ES-I3 (cell line): ENCODE results near the gene CRACR2B.

Experiments
- H3K36me3 ChIP-seq: 2 replicates; pipeline ENCODE4 v1.6.1; 2013; ENCODE audit warnings: mild to moderate bottlenecking, low read length, control low read depth, moderate library complexity; ENCODE audit not compliant: insufficient read depth
- H3K4me1 ChIP-seq: 2 replicates; pipeline ENCODE4 v1.6.1; 2013; ENCODE audit warnings: mild to moderate bottlenecking, control low read depth, low read length; ENCODE audit not compliant: insufficient read depth
- H3K9ac ChIP-seq: 2 replicates; pipeline ENCODE4 v1.6.1; 2013; ENCODE audit warnings: low read depth, mild to moderate bottlenecking, low read length, moderate library complexity
- H3K9me3 ChIP-seq: 2 replicates; pipeline ENCODE4 v1.6.1; 2013; ENCODE audit warnings: mild to moderate bottlenecking, low read length, moderate library complexity; ENCODE audit not compliant: control insufficient read depth, insufficient read depth

CRACR2B gene

DNA sequence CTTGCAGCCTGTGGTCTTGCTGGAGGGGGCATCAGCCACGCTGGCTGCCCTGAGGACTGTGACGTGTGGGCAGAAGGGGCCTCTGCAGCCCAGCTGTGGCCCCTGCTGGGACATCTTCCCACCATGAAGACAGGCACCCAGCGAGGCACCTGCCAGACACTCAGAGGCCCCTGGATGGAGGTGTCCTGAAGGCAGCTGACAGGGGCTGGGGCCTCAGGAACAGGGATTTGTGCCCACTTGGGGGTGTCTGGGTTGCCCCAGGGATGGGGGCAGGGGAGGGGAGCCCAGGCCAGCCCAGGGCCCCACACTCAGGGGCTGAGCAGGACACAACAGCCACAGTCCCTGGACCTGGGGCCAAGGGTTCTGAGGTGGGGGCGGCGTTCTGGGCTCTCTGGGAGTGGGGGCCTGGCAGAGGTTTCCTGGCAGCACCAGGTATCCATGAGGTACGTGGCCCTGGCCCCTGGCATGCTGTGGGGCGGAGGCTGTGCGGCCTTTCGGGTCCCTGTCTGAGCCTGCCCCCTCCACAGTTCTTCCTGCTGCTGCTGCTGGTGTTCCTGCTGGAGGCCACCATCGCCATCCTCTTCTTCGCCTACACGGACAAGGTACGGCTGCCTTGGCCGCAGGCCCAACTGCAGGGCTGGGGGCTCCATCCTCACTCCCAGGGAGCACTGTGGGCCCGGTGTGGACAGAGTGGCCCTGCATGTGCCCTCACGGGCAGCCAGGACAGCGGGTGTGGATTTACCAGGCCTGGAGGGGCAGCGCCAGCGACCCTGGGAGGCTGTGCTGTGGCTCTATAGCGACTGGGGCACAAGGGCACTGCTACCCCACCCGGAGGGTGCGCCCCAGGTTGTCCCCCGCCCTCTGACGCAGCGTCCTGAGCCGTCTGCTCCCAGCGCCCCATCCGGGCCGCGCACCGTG lies 36.5 kb downstream of the CRACR2B start:
- Histone ChIP-seq H3K36me3 (no peaks in the 10 kb centered on the region), H3K9ac (no peak overlapping the region; the same call in 1 of the 2 replicates), H3K9me3 (no peaks in the 10 kb centered on the region), H3K4me1 (peaks cover 21% of the 10 kb centered on the region)

DNA sequence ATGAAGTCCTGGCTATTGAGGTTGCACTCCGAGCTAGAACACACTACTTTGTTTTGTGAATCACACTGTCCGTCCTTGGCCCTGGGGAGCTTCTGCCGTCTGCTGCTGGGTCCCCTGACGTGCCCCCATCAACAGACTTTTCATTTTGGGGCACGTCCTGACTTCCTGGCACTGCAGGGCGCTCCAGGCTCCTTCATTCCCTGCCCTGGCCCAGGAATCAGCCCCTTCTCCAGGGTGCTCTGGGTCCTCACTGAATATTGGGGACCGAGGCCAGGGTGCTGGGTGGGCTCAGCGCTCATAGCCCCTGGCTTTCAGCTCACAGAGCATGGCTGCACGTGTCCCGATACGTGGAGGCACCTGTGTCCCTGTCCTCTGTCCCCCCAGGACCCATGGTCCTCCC lies 37.2 kb downstream of the CRACR2B start:
- H3K9ac ChIP-seq = no peak overlapping the region
- H3K36me3 ChIP-seq = no peaks in the 10 kb centered on the region
- H3K9me3 ChIP-seq = no peaks in the 10 kb centered on the region
- H3K4me1 ChIP-seq = peaks cover 21% of the 10 kb centered on the region

DNA sequence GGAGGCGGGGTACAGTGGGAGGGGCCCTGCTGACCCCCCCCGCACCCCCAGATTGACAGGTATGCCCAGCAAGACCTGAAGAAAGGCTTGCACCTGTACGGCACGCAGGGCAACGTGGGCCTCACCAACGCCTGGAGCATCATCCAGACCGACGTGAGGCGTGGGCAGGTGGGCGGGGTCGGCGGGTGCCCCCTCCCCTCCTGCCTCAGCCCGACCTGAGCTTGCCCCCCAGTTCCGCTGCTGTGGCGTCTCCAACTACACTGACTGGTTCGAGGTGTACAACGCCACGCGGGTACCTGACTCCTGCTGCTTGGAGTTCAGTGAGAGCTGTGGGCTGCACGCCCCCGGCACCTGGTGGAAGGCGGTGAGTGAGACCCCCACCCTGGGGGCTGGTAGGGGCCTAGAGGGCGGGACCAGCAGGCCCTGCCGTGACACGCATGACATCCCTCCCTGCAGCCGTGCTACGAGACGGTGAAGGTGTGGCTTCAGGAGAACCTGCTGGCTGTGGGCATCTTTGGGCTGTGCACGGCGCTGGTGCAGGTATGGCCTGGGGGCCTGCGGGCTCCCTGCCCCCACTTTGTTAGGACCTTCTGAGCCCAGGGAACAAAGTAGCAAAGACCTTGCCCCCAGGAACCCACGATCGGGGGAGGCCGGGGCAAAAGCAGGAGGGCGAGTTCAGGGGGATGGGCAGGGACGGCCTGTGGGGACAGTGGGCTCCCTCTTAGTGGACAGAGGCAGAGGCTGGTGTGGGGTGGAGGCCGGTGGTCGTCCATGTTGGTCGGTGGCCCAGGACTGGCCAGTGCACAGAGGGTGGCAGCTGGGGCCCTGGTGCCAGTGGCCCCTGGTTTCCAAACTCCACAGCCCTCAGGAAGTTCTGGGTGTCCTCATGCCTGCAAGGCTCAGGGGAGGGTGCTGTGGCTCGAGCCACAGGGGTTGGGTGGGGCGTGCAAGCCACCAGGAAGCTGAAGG lies 38.0 kb downstream of the CRACR2B start:
- peaks cover 21% of the 10 kb centered on the region for H3K4me1 ChIP-seq
- no peaks in the 10 kb centered on the region for H3K36me3 ChIP-seq
- no peak overlapping the region for H3K9ac ChIP-seq
- no peaks in the 10 kb centered on the region for H3K9me3 ChIP-seq

GRCh38 chr11:866481-866880 lies 38.8 kb downstream of the CRACR2B start:
- Histone ChIP-seq H3K4me1 (peaks cover 21% of the 10 kb centered on the region), H3K36me3 (no peaks in the 10 kb centered on the region), H3K9ac (no peak overlapping the region), H3K9me3 (no peaks in the 10 kb centered on the region)

GRCh38 chr11:867856-868358 lies 40.2 kb downstream of the CRACR2B start:
- H3K4me1 ChIP-seq = peaks cover 11% of the 10 kb centered on the region
- H3K36me3 ChIP-seq = no peaks in the 10 kb centered on the region
- H3K9me3 ChIP-seq = no peaks in the 10 kb centered on the region
- H3K9ac ChIP-seq = no peak overlapping the region

DNA sequence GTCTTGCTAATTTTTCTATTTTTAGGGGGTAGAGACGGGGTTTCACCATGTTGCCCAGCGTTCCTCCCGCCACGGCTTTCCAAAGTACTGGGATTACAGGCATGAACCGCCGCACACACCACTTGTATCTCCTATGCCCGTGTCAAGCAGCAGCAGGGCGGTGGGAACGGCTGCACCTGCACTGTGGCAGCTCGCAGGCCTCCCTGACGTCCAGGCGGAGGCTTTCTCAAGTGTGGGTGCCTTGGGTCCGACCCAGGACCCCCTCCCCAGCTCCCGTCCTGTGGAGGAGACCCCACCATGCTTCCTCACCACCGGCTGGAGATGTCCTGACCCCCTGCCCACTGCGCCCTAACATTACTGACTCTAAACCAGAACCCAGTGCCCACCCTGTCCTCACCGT lies 40.7 kb downstream of the CRACR2B start:
- Histone ChIP-seq H3K9ac (no peak overlapping the region), H3K36me3 (no peaks in the 10 kb centered on the region), H3K4me1 (peaks cover 6% of the 10 kb centered on the region; the same call in 1 of the 2 replicates), H3K9me3 (no peaks in the 10 kb centered on the region)

DNA sequence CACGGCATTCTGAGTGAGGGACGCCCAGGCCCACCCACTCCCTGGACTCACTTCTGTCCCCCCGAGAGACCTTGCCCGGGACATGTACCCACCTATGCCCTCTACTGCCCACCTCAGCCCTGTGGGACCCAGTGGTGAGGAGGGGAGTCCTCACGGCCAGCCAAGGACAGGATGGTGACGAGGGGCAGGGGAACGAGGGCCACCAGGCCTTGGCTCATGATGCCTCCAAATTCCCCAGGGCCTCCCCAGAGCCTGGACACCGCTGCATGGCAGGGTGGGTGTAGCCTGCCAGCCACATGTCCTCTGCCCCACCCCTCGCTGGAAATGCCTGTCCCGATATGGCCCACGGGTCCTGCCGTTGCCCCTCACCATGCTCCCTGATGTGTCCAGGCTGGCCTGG lies 41.1 kb downstream of the CRACR2B start:
- Histone ChIP-seq H3K4me1 (peaks cover 2% of the 10 kb centered on the region; the same call in 1 of the 2 replicates), H3K36me3 (no peaks in the 10 kb centered on the region), H3K9ac (no peak overlapping the region), H3K9me3 (no peaks in the 10 kb centered on the region)

GRCh38 chr11:869399-870126 lies 41.8 kb downstream of the CRACR2B start:
- H3K36me3 ChIP-seq = no peaks in the 10 kb centered on the region
- no peak overlapping the region for H3K9ac ChIP-seq
- H3K4me1 ChIP-seq = no peaks in the 10 kb centered on the region; the same call in 1 of the 2 replicates
- H3K9me3 ChIP-seq = no peaks in the 10 kb centered on the region

- Histone ChIP-seq H3K9ac (no peak overlapping the region), H3K9me3 (no peaks in the 10 kb centered on the region), H3K4me1 (no peaks in the 10 kb centered on the region; the same call in 1 of the 2 replicates), H3K36me3 (no peaks in the 10 kb centered on the region)
Observed at GRCh38 chr11:870127-870413, 42.4 kb downstream of the CRACR2B start.

DNA sequence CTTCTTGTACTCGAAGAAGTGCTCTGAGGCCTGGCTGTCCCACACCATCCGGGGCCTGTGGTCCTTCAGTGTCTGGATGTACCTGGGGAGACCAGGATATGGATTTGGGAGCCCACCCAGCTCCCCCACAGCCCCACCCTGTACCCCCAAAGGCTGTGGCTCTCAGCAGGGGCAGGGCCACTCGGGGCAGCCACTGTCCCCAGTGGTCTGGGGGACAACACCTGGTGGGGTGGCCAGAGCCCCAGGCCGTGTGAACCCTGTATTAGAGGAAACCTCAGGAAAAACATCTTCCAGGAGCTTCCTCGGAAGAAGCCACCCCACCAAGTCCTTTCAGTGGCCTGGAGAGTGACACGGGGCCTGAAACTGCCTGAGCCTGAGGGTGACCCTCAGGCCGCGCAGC lies 42.7 kb downstream of the CRACR2B start:
- Histone ChIP-seq H3K9ac (no peak overlapping the region), H3K4me1 (no peaks in the 10 kb centered on the region; the same call in 1 of the 2 replicates), H3K36me3 (no peaks in the 10 kb centered on the region), H3K9me3 (no peaks in the 10 kb centered on the region)

GRCh38 chr11:871472-871871 lies 43.8 kb downstream of the CRACR2B start:
- Histone ChIP-seq H3K9me3 (no peaks in the 10 kb centered on the region), H3K36me3 (peaks cover 6% of the 10 kb centered on the region), H3K4me1 (no peaks in the 10 kb centered on the region; the same call in 1 of the 2 replicates), H3K9ac (no peak overlapping the region)

DNA sequence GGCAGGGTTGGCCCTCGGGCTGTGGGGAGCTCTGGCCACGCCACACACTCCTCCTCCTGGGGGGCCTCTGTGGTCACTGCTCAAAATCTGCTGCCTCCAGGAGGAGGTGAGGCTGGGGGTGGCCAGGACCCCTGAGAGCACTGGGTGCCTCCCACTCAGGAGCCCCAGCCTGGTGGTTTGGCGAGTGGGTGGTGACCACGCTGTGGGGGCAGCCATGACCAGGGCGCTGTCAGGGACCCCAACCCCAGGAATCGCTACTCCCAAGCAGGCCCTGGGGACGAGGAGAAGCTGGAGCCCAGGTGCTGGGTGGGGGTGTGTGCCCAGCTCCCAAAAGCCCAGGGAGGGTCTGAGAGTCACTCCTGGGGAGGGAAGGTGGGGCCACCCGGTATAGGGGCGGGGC lies 45.1 kb downstream of the CRACR2B start:
- Histone ChIP-seq H3K36me3 (peaks cover 6% of the 10 kb centered on the region), H3K9me3 (no peaks in the 10 kb centered on the region), H3K4me1 (no peaks in the 10 kb centered on the region; the same call in 1 of the 2 replicates), H3K9ac (no peak overlapping the region)

- Histone ChIP-seq H3K4me1 (no peaks in the 10 kb centered on the region; the same call in 1 of the 2 replicates), H3K9me3 (no peaks in the 10 kb centered on the region), H3K9ac (no peak overlapping the region), H3K36me3 (peaks cover 6% of the 10 kb centered on the region)
Observed at GRCh38 chr11:873706-874105, 46.0 kb downstream of the CRACR2B start.

DNA sequence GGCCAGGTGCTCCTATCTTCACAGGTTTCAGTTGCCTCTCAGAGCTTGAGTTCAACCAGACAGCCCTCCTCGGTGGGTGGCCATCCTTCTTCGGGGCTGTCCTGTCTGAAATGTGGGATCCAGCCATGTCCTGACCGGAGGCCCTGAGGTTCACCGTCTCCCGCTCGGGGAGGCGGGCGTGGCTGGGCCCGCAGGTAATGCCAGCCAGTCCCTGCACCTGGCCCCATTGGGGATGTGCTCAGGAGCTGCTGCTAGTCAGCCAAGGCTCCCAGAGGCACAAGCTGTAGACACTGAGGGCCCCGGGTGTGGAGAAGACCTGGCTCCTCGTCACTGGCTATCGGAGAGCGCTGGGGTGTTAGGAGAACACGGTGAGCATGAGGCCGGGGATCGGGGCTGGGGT lies 47.5 kb downstream of the CRACR2B start:
- Histone ChIP-seq H3K36me3 (peaks cover 8% of the 10 kb centered on the region), H3K9ac (no peak overlapping the region), H3K9me3 (no peaks in the 10 kb centered on the region), H3K4me1 (no peaks in the 10 kb centered on the region; the same call in 1 of the 2 replicates)
